ENCODE data around the gene C6orf62. TPM values are rescaled to one million over a fixed set of nuclear protein-coding genes. Genes with fewer than 3 reads are reported as not detected.

The C6orf62 gene
- total RNA-seq, 1 experiment from 2014 or later: 66.0 TPM

GRCh38 chr6:24655215-24655614 lies 63.7 kb downstream of the C6orf62 start:
- DNase-seq (ENCODE audit: low spot score): no peak
- in situ Hi-C loops (cut with HindIII; ENCODE audit: low sequenced_read_pairs): no loop called here

Other genes with a start within 250 kb of the C6orf62 start
- gene GPLD1, start 229.6 kb downstream of the C6orf62 start, total RNA-seq (2014; rRNA removed; shearing (Covaris generic)): 0.71 and 7.4 TPM in 2 replicates
- 6.1 and 8.6 TPM in 2 replicates for gene ALDH5A1, start 224.2 kb downstream of the C6orf62 start, total RNA-seq (2014; rRNA removed; shearing (Covaris generic))
- 0.18 and 0.95 TPM in 2 replicates for gene KIAA0319, start 73.0 kb downstream of the C6orf62 start, total RNA-seq (2014; rRNA removed; shearing (Covaris generic))
- 41.1 and 58.3 TPM in 2 replicates for gene TDP2, start 52.3 kb downstream of the C6orf62 start, total RNA-seq (2014; rRNA removed; shearing (Covaris generic))
- 33.2 and 48.0 TPM in 2 replicates for gene ACOT13, start 52.1 kb downstream of the C6orf62 start, total RNA-seq (2014; rRNA removed; shearing (Covaris generic))
- gene GMNN, start 55.8 kb upstream of the C6orf62 start, total RNA-seq (2014; rRNA removed; shearing (Covaris generic)): 61.0 and 102 TPM in 2 replicates
- not detected in 2 replicates for gene ARMH2, start 79.8 kb upstream of the C6orf62 start, total RNA-seq (2014; rRNA removed; shearing (Covaris generic))
- not detected in 2 replicates for gene RIPOR2, start 216.8 kb upstream of the C6orf62 start, total RNA-seq (2014; rRNA removed; shearing (Covaris generic))

All from G401 (cell line).